HG02870 (cell line): ENCODE data around the gene DIP2B.
"Not testable (repeated sequence)": the region's sequence is repeated elsewhere in the genome, so short reads cannot be mapped to it uniquely, and the experiment has no call there.

Experiments
- ATAC-seq: cut with Tn5 transposase; IDR thresholded peaks from one replicate; pipeline ENCODE4 v1.9.1; 2021; ENCODE audit warnings: mild to moderate bottlenecking, moderate library complexity; ENCODE audit not compliant: unreplicated experiment

DIP2B gene, protein sequence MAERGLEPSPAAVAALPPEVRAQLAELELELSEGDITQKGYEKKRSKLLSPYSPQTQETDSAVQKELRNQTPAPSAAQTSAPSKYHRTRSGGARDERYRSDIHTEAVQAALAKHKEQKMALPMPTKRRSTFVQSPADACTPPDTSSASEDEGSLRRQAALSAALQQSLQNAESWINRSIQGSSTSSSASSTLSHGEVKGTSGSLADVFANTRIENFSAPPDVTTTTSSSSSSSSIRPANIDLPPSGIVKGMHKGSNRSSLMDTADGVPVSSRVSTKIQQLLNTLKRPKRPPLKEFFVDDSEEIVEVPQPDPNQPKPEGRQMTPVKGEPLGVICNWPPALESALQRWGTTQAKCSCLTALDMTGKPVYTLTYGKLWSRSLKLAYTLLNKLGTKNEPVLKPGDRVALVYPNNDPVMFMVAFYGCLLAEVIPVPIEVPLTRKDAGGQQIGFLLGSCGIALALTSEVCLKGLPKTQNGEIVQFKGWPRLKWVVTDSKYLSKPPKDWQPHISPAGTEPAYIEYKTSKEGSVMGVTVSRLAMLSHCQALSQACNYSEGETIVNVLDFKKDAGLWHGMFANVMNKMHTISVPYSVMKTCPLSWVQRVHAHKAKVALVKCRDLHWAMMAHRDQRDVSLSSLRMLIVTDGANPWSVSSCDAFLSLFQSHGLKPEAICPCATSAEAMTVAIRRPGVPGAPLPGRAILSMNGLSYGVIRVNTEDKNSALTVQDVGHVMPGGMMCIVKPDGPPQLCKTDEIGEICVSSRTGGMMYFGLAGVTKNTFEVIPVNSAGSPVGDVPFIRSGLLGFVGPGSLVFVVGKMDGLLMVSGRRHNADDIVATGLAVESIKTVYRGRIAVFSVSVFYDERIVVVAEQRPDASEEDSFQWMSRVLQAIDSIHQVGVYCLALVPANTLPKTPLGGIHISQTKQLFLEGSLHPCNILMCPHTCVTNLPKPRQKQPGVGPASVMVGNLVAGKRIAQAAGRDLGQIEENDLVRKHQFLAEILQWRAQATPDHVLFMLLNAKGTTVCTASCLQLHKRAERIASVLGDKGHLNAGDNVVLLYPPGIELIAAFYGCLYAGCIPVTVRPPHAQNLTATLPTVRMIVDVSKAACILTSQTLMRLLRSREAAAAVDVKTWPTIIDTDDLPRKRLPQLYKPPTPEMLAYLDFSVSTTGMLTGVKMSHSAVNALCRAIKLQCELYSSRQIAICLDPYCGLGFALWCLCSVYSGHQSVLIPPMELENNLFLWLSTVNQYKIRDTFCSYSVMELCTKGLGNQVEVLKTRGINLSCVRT (N-terminal part only)

DNA sequence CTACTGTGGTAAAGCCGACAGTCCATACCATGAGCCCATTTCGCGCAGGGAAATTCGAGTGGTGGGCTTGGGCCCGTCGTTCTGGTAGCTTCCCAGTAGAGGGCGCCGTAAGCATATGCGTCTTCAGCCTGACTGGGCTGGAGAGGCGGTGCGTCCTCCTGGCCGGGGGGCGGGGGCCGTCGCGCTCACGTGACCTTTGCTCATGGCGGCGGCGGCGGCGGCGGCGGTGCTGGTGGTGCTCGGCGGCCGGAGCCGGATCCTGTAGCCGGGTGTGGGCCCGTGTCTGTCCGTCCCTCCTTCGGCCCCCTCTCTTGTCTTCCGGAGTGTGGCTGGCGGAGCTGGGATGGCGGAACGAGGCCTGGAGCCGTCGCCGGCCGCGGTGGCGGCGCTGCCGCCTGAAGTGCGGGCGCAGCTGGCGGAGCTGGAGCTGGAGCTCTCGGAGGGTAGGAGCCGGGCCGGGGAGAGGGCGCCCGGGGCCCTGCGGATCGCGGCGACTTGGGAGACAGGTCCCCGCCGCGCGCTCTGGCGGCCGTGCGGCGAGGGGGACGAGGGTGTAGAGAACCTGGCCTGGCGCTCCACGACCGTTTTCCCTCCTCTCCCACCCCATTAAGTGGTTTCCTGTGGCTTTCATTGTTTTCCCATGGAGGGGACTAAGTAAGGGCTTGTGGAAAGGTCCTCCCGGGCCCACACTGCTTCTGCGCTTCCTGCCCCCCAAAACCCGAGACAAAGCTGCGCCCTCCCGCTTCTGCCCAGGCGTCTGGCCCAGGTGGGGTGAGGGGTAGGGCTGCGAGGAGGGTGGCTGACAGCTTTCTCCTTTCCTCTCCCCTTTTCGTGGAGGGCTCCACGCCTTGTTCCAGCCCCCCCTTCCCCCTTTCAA, at the start of gene DIP2B:
Gene DIP2B, plus strand, starts transcription at position 188 of the 877 bp plus-strand sequence. Its CDS starts 156 bp downstream, at position 344.
- ATAC-seq = peak; percentile 77

DNA sequence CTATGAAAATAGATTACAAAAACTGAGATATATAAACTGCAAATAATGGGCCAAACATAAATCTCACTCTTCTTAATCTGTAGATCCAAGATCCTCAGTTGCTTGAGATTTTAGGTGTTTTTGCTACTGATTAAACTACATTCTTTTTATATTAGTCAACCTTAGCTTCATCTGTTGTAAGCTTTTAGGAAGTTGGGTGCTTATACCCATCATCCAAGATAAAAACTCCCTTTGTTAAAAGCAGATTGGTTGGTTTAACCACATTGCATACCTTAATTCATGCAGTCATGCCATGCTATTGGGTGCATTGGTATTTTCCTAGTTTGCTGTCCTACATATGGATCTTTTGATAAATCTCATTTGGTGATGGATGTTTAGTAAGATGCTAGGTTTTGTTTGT, 46.2 kb upstream of the DIP2B start:
- ATAC-seq = no peak

- ATAC-seq = no peak
These were observed 37.3 kb upstream of the DIP2B start for GRCh38 chr12:50467439-50467838.

DNA sequence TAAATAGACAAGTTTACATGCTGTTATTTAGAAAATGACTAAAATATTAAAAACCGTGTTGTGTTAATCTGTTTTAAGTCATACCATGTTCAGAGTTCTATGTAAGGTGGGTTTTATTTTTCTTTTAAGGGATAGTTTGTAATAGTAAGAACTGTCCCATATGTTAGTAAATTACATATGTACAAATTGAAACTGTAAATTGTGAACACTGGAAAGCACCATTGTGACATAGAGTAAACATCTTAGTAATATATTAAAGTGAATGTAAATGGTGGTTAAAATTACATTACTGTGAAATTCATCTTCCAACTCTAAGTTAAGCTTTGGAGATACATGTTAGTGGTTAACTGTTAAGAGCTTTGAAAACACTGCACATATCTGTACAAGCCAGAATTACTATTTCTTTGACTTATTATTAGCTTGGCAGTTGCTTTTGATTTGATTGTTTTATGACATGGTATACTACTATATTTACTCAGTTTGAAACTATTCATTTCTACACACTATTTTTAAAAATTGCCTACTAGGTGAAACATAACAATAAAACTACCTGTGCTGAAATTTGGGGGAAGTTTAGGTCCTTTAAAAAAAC, 27.4 kb upstream of the DIP2B start:
- ATAC-seq = no peak

- no peak for ATAC-seq
These were observed 22.2 kb upstream of the DIP2B start for GRCh38 chr12:50482571-50482970.

- no peak for ATAC-seq
These were observed 21.3 kb upstream of the DIP2B start for GRCh38 chr12:50483488-50483887.

DNA sequence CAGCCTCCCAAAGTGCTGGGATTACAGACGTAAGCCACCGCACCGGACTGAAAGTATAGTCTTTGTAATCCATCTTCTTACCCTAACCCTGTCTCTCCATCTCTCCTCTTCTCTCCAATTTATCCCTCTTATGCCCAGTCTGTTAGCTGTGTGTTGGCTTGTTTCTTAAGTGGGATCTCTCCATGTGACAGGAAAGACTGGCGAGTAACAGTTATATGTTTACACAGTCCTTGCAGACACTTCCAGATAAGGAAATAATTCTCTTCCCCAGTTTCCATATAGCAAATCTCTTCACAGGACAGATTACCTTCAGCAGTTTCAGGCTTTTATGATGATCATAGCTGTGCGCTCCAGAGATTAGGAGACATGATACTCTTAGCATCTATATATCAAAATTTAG, 16.0 kb upstream of the DIP2B start:
- ATAC-seq = no peak

GRCh38 chr12:50498119-50498518, 6.7 kb upstream of the DIP2B start:
- not testable (repeated sequence) for ATAC-seq

DNA sequence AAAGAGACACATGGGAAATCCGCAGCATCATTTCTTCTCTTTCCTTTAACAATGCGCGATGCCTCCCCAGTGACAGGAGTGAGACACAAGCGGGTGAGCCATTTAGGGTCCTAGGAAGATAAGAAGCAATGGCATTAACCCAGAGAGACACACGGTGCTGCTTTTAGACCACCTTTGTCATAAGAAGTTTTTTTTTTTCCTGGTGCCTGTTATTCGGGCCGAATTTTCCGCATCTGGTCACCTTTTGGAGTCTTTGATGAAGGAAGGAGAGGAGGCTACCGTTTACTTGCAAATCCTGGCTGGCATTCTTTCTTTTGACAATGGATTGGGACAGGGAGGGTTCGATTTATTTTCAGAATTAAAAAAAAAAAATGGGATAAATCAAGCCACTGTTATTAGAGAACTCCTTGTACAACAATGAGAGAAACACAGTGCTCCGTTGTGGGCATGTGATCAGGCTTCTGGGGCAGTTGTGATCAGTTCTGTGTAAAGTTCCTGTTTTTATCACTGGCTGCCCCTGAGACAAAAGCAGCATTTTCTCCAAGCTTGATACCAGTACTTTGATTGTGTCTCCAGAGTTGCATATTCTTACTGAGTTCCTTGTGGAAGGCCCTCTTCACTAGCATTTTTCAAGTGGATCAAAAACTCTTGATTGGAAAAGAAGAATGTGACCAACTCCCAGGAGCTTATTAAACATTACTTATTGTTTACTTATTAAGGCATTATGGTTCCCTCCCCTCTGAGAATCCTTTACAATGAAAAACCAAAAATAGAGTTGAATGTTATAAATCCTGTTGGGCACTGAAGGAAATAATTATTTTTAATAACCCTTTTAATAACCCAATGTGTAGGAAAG, 1.1 kb downstream of the DIP2B start:
- no peak for ATAC-seq

DNA sequence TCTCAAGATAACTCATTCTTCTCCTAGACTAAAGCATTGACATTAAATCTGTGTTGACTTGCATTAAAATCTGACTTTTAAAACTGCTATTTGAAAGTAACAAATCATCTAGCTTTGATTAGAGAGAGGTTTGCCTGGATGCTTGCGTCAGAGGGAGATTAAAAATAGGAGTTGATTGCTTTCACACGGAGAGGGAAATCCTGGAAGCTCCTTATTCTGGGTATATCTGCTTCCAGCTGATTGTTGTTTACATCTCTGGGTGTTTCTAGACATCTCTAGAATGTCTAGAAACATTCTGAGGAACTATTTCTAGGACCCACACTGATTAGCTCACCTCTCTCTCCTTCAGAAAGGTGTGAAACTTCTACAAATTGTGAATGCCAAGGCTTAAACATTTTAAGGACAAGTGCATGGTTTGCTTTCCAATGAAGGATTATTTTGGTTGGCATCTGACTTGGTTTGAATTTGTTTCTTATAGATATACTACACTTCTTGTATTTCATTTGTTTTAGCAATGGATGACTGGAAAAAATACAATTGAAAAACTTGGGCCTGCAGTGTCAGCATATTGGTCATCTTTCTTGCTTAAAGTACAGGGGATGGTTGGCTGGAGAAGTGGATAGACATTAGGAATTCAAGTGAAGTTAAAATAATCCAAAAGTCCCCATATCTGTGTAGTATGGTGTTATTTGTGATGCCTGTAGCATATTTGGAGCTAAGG, 2.1 kb downstream of the DIP2B start:
- ATAC-seq = no peak

- ATAC-seq = no peak
These were observed 2.7 kb downstream of the DIP2B start for GRCh38 chr12:50507474-50507838.

DNA sequence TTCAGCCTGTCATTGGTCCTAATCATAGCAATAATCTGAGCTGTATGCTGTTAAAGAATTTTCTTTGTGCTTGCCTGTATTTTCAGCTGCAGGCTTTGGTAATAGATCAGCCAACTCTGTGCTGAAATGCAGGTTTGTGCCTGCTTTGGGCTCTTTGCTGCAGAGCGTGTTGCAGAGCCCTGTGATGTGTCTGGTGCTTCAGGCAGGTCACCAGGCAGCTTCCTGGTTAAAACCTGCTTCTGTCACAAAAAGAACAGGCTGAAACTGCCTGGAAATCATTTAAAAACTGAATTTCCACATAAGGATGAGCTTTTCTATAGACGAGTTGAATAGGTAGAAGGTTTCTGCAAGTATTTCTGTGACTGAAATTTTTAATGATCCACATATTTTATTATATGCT, 3.1 kb downstream of the DIP2B start:
- ATAC-seq = no peak

- no peak for ATAC-seq
These were observed 3.6 kb downstream of the DIP2B start for GRCh38 chr12:50508414-50508813.

GRCh38 chr12:50508970-50509663, 4.3 kb downstream of the DIP2B start:
- no peak for ATAC-seq

- peak; percentile 37 for ATAC-seq
These were observed 9.9 kb downstream of the DIP2B start for GRCh38 chr12:50514526-50515276.

GRCh38 chr12:50515587-50515986, 10.8 kb downstream of the DIP2B start:
- ATAC-seq = no peak
